ENCODE data around the gene NAGA.

The NAGA gene

GRCh38 chr22:42064629-42065028, 6.0 kb downstream of the NAGA start:
- H3K36me3 ChIP-seq (ENCODE audit: control insufficient read depth, insufficient read depth, low read length, severe bottlenecking) = no peaks in the 10 kb centered on the region
- no peak for DNase-seq (ENCODE audit: low read depth)

DNA sequence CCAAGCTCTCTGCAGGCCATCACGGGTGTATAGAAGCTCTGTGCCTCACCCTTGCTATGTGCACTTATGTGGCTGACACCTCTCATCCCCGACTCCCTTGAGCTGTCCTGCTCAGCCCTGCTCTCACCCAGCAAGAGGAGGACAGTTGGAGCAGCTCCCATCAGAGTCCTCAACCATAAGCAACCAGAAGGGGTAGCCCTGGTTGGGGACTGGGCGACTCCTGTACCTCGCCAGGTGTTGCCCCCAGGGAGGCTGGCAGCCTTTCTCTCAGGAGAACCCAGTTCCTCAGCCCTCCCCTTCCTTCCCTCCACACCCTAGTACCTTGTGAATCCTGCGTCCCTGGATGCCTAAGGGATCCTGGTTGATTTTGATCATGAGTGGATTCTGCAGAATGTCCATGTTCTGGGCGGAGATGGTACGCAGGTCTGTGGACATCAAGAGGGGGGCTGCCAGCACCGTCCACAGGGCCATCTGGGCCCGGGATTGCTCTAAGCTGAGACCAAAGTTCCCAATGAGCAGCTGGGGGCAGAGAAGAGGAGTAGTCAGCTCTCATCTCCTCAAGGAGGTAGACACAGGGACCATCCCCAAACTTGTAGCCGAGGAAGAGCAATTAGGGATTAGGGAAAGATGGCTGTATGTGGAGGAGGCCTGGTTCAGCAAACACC, 8.0 kb downstream of the NAGA start:
- H3K9ac ChIP-seq (ENCODE audit: low read length) = no peak overlapping the region
- no peak for DNase-seq (ENCODE audit: low read depth)
- H3K36me3 ChIP-seq (ENCODE audit: control insufficient read depth, insufficient read depth, low read length, severe bottlenecking) = no peaks in the 10 kb centered on the region
- H3K4me3 ChIP-seq (ENCODE audit: low read length) = no peak overlapping the region
- H3K9me3 ChIP-seq (ENCODE audit: control insufficient read depth, low read length) = no peaks in the 10 kb centered on the region
- H3K27me3 ChIP-seq (replicated peaks; ENCODE audit: control insufficient read depth, insufficient read depth, low read length) = no peaks in the 10 kb centered on the region
- H3K4me1 ChIP-seq (ENCODE audit: control insufficient read depth, insufficient read depth, low read length) = no peaks in the 10 kb centered on the region

More at GRCh38 chr22:42064629-42065028, 6.0 kb downstream of the NAGA start:
- H3K27me3 ChIP-seq (replicated peaks; ENCODE audit: control insufficient read depth, insufficient read depth, low read length) = no peaks in the 10 kb centered on the region
- H3K4me3 ChIP-seq (ENCODE audit: low read length) = no peak overlapping the region
- no peaks in the 10 kb centered on the region for H3K9me3 ChIP-seq (ENCODE audit: control insufficient read depth, low read length)
- no peak overlapping the region for H3K9ac ChIP-seq (ENCODE audit: low read length)
- H3K4me1 ChIP-seq (ENCODE audit: control insufficient read depth, insufficient read depth, low read length) = peaks cover 1% of the 10 kb centered on the region

DNA sequence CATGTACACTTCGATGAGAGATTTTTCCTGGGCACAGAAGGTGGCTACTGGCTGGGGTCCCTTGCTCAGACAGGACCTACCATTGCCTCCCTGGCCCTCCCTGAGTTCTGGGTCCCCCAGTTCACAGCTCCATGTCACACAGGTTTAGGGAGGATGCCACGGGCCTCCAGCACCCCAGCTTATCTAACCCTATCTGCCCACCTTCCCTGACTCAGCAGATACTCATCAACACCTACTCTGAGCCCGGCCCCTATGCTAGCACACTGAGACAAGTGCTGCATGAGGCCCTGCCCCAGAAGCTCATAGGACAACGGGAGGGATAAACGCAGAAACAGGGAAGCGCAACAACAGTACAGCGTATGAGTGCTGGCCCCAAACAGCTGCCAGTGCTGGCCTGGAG, 9.6 kb downstream of the NAGA start:
- DNase-seq (ENCODE audit: low read depth) = no peak
- H3K4me1 ChIP-seq (ENCODE audit: control insufficient read depth, insufficient read depth, low read length) = no peaks in the 10 kb centered on the region
- H3K4me3 ChIP-seq (ENCODE audit: low read length) = no peak overlapping the region
- H3K36me3 ChIP-seq (ENCODE audit: control insufficient read depth, insufficient read depth, low read length, severe bottlenecking) = no peaks in the 10 kb centered on the region
- H3K27me3 ChIP-seq (replicated peaks; ENCODE audit: control insufficient read depth, insufficient read depth, low read length) = no peaks in the 10 kb centered on the region
- no peak overlapping the region for H3K9ac ChIP-seq (ENCODE audit: low read length)
- peaks cover 13% of the 10 kb centered on the region for H3K9me3 ChIP-seq (ENCODE audit: control insufficient read depth, low read length)

GRCh38 chr22:42060489-42060888, 10.1 kb downstream of the NAGA start:
- no peaks in the 10 kb centered on the region for H3K36me3 ChIP-seq (ENCODE audit: control insufficient read depth, insufficient read depth, low read length, severe bottlenecking)
- no peak for DNase-seq (ENCODE audit: low read depth)
- no peaks in the 10 kb centered on the region for H3K27me3 ChIP-seq (replicated peaks; ENCODE audit: control insufficient read depth, insufficient read depth, low read length)
- no peak overlapping the region for H3K9ac ChIP-seq (ENCODE audit: low read length)
- no peaks in the 10 kb centered on the region for H3K4me1 ChIP-seq (ENCODE audit: control insufficient read depth, insufficient read depth, low read length)
- H3K9me3 ChIP-seq (ENCODE audit: control insufficient read depth, low read length) = peaks cover 13% of the 10 kb centered on the region
- no peak overlapping the region for H3K4me3 ChIP-seq (ENCODE audit: low read length)

DNA sequence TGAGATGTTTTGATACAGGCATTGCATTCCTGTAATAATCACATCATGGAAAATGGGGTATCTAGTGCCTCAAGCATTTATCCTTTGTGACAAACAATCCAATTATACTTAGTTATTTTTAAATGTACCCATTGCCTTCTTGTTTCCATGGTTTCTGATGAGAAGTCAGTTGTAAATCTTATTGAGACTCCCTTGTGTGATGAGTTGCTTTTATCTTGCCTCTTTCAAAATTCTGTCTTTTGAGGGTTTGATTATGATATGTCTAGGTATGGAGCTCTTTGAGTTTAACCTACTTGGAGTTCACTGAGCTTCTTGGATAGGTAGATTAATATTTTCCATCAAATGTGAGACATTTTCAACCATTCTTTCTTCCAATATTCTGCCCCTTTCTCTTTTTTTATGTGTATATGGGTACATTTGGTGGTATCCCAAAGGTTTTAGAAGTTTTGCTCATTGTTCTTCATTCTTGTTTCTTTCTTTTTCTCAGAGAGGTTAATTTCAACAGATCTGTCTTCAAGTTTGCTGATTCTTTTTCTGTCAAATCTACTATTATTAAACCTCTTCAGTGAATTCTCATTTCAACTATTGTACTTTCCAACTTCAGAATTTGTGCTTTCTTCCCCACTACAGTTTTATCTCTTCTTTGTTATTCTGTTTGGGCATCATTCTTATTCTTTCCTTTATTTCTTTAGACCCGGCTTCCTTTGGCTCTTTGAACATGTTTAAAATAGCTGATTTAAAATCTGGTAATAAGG, 13.7 kb downstream of the NAGA start:
- H3K4me3 ChIP-seq (ENCODE audit: low read length) = no peak overlapping the region
- no peaks in the 10 kb centered on the region for H3K27me3 ChIP-seq (replicated peaks; ENCODE audit: control insufficient read depth, insufficient read depth, low read length)
- DNase-seq (ENCODE audit: low read depth) = no peak
- H3K4me1 ChIP-seq (ENCODE audit: control insufficient read depth, insufficient read depth, low read length) = no peaks in the 10 kb centered on the region
- H3K9ac ChIP-seq (ENCODE audit: low read length) = no peak overlapping the region
- no peaks in the 10 kb centered on the region for H3K36me3 ChIP-seq (ENCODE audit: control insufficient read depth, insufficient read depth, low read length, severe bottlenecking)
- peaks cover 13% of the 10 kb centered on the region for H3K9me3 ChIP-seq (ENCODE audit: control insufficient read depth, low read length)

- DNase-seq (ENCODE audit: low read depth) = no peak
- H3K36me3 ChIP-seq (ENCODE audit: control insufficient read depth, insufficient read depth, low read length, severe bottlenecking) = no peaks in the 10 kb centered on the region
- H3K27me3 ChIP-seq (replicated peaks; ENCODE audit: control insufficient read depth, insufficient read depth, low read length) = no peaks in the 10 kb centered on the region
- H3K9ac ChIP-seq (ENCODE audit: low read length) = no peak overlapping the region
- no peaks in the 10 kb centered on the region for H3K4me1 ChIP-seq (ENCODE audit: control insufficient read depth, insufficient read depth, low read length)
- no peak overlapping the region for H3K4me3 ChIP-seq (ENCODE audit: low read length)
- H3K9me3 ChIP-seq (ENCODE audit: control insufficient read depth, low read length) = peaks cover 13% of the 10 kb centered on the region
Observed at GRCh38 chr22:42052765-42053164, 17.8 kb downstream of the NAGA start.

GRCh38 chr22:42050641-42051180, 19.9 kb downstream of the NAGA start:
- Histone ChIP-seq H3K4me1 (ENCODE audit: control insufficient read depth, insufficient read depth, low read length) (peaks cover 3% of the 10 kb centered on the region), H3K9ac (ENCODE audit: low read length) (no peak overlapping the region), H3K9me3 (ENCODE audit: control insufficient read depth, low read length) (no peaks in the 10 kb centered on the region), H3K36me3 (ENCODE audit: control insufficient read depth, insufficient read depth, low read length, severe bottlenecking) (no peaks in the 10 kb centered on the region), H3K4me3 (ENCODE audit: low read length) (no peak overlapping the region), H3K27me3 (replicated peaks; ENCODE audit: control insufficient read depth, insufficient read depth, low read length) (no peaks in the 10 kb centered on the region)
- DNase-seq (ENCODE audit: low read depth) = no peak

DNA sequence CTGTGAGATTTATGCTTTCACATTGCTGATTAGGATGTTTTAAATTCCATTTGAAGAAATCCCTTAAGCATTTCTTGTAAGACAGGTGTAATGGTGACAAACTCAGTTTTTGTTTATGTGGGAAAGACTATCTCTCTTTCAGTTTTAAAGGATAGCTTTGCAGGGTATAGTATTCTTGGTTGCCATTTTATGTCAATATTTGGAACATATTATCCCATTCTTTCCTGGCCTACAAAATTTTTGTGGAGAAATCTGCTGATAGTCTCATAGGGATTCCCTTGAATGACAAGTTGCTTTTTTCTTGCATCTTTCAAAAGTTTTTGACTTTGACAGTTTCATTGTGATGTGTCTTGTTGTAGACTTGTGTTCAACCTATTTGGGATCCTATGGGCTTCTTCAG, 28.8 kb downstream of the NAGA start:
- Histone ChIP-seq H3K4me1 (ENCODE audit: control insufficient read depth, insufficient read depth, low read length) (no peaks in the 10 kb centered on the region), H3K9me3 (ENCODE audit: control insufficient read depth, low read length) (peaks cover 11% of the 10 kb centered on the region), H3K4me3 (ENCODE audit: low read length) (no peak overlapping the region), H3K27me3 (replicated peaks; ENCODE audit: control insufficient read depth, insufficient read depth, low read length) (no peaks in the 10 kb centered on the region), H3K36me3 (ENCODE audit: control insufficient read depth, insufficient read depth, low read length, severe bottlenecking) (no peaks in the 10 kb centered on the region), H3K9ac (ENCODE audit: low read length) (no peak overlapping the region)
- no peak for DNase-seq (ENCODE audit: low read depth)

DNA sequence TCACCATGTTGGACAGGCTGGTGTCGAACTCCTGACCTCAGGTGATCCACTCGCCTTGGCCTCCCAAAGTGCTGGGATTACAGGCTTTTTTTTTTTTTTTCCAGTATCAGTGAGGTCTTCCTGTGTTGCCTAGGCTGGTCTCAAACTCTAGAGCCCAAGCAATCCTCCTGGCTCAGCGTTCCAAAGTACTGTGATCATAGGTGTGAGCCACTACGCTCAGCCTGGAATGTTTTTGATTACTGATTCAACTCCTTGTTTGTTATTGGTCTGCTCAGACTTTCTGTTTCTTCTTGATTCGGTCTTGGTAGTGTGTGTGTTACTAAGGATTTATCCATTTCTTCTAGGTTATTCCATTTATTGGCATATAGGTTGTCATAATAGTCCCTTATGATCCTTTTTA, 31.3 kb downstream of the NAGA start:
- H3K36me3 ChIP-seq (ENCODE audit: control insufficient read depth, insufficient read depth, low read length, severe bottlenecking) = no peaks in the 10 kb centered on the region

DNA sequence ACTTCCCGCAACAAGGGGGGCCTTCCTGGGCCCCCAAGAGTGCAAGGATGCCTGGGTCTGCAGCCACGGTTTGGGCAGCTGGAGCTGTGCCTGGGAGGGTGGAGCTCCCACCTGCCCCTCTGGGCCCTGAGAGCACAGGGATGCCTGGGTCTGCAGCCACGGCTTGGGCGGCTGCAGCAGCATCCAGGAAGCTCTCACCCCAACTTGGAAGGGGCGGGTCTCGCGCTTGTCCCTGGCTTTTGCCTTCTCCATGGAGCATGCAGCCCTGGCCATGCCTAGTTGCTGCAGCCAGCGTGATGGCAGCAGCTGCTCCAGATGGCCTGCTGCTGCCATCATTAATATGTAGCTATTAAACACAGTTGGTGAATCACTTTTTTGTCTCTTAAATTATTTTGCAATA, 35.4 kb downstream of the NAGA start:
- no peaks in the 10 kb centered on the region for H3K27me3 ChIP-seq (replicated peaks; ENCODE audit: control insufficient read depth, insufficient read depth, low read length)
- no peak for DNase-seq (ENCODE audit: low read depth)
- no peaks in the 10 kb centered on the region for H3K4me1 ChIP-seq (ENCODE audit: control insufficient read depth, insufficient read depth, low read length)
- H3K9ac ChIP-seq (ENCODE audit: low read length) = no peak overlapping the region
- H3K9me3 ChIP-seq (ENCODE audit: control insufficient read depth, low read length) = no peaks in the 10 kb centered on the region
- H3K4me3 ChIP-seq (ENCODE audit: low read length) = no peak overlapping the region
- H3K36me3 ChIP-seq (ENCODE audit: control insufficient read depth, insufficient read depth, low read length, severe bottlenecking) = no peaks in the 10 kb centered on the region

More for the DNA sequence above, 31.3 kb downstream of the NAGA start:
- DNase-seq (ENCODE audit: low read depth) = peak; percentile 39
- no peak overlapping the region for H3K4me3 ChIP-seq (ENCODE audit: low read length)
- H3K27me3 ChIP-seq (replicated peaks; ENCODE audit: control insufficient read depth, insufficient read depth, low read length) = no peaks in the 10 kb centered on the region
- peaks cover 11% of the 10 kb centered on the region for H3K9me3 ChIP-seq (ENCODE audit: control insufficient read depth, low read length)
- H3K9ac ChIP-seq (ENCODE audit: low read length) = no peak overlapping the region
- no peaks in the 10 kb centered on the region for H3K4me1 ChIP-seq (ENCODE audit: control insufficient read depth, insufficient read depth, low read length)

DNA sequence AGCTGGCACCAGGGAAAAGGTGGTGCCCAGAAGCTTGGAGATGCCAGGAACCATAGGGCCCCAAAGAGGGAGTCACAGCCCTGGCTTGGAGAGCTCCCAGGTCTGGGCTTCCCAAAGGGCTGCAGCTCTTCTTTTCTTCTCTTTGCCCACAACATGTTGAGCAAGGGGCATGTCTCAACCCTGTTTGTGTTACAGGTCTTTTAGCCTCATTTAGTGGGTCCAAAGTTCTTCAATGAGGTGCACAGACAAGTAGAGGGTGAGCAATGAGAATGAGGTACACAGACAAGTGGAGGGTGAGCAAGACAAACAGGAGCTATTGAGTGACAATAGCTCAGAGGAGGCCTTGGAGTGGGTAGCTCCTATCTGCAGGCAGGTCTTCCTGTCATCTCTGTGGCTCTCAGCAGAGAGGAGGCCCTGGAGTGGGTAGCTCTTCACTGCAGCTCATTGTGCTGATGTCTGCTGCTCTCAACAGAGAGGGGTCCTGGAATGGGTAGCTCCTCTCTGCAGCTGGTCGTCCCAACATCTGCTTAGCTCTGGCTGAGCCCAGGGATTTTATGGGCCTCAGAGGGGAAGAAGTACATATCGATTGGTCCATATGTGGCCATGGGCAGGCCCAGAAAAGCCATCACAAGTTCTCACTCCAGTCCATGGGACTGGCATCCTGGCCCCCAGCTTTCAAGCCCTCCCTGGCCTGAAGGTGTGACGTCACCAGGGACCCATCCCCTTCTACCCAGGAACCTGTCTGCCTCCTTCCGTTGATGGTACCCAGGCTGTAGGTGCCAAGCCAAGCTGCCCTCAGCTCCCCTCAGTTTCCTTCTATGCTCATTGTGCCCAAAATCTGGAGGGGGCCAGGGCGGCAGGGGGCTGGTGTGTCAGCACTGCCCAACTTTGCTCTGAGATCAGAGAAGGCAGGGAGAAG, 37.1 kb downstream of the NAGA start:
- DNase-seq (ENCODE audit: low read depth) = no peak
- Histone ChIP-seq H3K4me3 (ENCODE audit: low read length) (no peak overlapping the region), H3K27me3 (replicated peaks; ENCODE audit: control insufficient read depth, insufficient read depth, low read length) (no peaks in the 10 kb centered on the region), H3K4me1 (ENCODE audit: control insufficient read depth, insufficient read depth, low read length) (no peaks in the 10 kb centered on the region), H3K9ac (ENCODE audit: low read length) (no peak overlapping the region), H3K9me3 (ENCODE audit: control insufficient read depth, low read length) (no peaks in the 10 kb centered on the region), H3K36me3 (ENCODE audit: control insufficient read depth, insufficient read depth, low read length, severe bottlenecking) (no peaks in the 10 kb centered on the region)

All from adipocyte (in vitro differentiated cells).